Measurements from ENCODE around the gene SH3GLB2.

DNA sequence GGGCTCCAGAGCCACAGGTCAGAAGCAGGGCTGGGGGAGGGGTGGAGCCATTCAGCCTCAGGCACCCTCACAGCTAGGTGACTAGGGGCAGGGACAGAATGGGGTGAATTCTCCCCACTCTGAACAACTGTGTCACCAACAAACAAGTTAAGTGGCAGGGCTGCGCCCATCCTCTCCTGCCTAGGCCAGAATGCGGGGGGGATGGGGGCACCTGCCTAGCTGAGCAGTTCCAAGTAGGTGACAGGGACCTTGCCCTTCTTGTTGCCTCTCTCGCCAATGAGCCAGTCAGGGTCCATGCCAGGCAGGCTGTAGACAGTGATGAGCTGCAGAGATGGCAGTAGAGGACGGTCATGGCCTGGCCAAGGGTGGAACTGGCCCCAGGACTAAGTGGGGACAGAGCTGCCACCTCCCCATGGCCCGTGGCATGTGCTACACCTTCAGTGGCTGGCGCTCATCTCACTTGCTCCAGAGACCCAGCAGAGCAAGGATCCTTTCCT lies 19.6 kb downstream of the SH3GLB2 start:
- no peak for TF ChIP-seq CTCF (conservative IDR thresholded peaks at IDR 0.05; ENCODE audit: low read depth, low read length)
- no peak for TF ChIP-seq EZH2 (IDR thresholded peaks at IDR 0.05; ENCODE audit: low read length, unreplicated experiment)
- no peak for TF ChIP-seq EZH2phosphoT487 (IDR thresholded peaks at IDR 0.05; ENCODE audit: borderline replicate concordance, low read length)
